VCaP (cell line): ENCODE measurements around the gene RGS10.

Experiments used
- H3K27ac ChIP-seq: fragments of 450-650 bp; 2 replicates; pipeline ENCODE4 v1.5.1; 2017
- CTCF ChIP-seq: fragments of 450-650 bp; conservative IDR thresholded peaks from 2 replicates; pipeline ENCODE4 v1.5.1; 2017; ENCODE audit warnings: mild to moderate bottlenecking, moderate library complexity

The RGS10 gene

GRCh38 chr10:119451300-119451896 lies 91.1 kb downstream of the RGS10 start:
- TF ChIP-seq CTCF, result no peak
- no peak overlapping the region for H3K27ac ChIP-seq

GRCh38 chr10:119450606-119451299 lies 91.8 kb downstream of the RGS10 start:
- H3K27ac ChIP-seq, result no peak overlapping the region
- no peak for TF ChIP-seq CTCF
